ENCODE results near the gene ARGFX.

DNA sequence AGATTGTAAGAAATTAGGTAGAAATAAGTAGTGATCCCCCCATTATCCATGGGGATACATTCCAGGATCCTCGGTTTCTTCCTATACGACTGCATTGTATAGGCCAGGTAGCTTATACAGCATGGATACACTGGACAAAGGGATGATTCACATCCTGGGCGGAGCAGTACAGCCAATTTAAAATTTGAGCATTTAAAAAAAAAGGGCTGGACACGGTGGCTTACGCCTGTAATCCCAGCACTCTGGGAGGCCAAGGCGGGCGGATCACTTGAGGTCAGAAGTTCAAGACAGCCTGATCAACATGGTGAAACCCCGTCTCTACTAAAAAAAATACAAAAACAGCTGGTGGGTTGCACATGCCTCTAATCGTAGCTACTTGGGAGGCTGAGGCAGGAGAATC is 976 bp upstream of the ARGFX start:
- TF ChIP-seq EZH2phosphoT487 (conservative IDR thresholded peaks at IDR 0.05; ENCODE audit: low read length), result no peak
- no peak for TF ChIP-seq CTCF (IDR thresholded peaks at IDR 0.05; ENCODE audit: insufficient read depth, low read length, poor library complexity, severe bottlenecking)

All from SU-DHL-6 (cell line).